ENCODE results near the gene METTL1. TPM values are rescaled to one million over a fixed set of nuclear protein-coding genes. Genes with fewer than 3 reads are reported as not detected.

METTL1 gene
- total and polyA plus RNA-seq, 9 of the 15 experiments (the other 6 are each of a cell fraction or from before 2014, with no cell fraction given), result 12.6 to 65.9 (median 39.2) TPM

DNA sequence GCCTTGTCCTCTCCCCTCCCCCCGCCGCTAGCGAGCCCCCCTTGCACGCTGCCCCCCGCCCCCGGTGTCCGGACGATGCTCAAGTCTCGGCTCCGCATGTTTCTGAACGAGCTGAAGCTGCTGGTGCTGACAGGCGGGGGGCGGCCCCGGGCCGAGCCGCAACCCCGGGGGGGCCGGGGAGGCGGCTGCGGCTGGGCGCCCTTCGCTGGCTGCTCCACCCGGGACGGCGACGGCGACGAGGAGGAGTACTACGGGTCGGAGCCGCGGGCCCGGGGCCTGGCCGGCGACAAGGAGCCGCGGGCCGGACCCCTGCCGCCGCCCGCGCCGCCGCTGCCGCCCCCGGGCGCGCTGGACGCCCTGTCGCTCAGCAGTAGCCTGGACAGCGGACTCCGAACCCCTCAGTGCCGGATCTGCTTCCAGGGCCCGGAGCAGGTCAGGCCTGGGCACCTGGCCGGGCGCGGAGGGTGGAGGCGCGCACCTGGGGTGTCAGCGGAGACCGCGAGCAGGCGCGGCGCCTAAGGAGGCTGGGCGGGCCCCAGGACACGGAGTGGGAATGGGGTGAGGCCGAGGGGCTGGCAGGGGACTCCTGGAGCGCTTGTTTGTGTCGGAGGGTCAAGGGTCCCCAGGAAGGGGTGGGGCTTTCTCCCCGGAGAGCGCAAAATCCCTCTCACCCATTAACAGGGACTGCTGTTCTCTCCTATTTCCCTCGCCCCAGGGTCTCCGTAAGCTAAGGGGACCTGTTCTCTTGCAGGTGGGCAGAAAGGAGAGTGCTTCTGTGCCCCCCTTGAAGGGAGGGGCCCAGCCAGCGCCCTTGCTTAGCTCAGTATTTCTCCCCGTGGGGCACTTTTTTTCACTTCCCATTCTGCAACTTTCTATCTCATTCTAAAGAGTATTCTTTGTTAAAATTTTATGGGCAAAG is 16.2 kb downstream of the METTL1 start (continued):
- TF ChIP-seq FOSL1 (tag; conservative IDR thresholded peaks at IDR 0.05), result 0 out of 2 replicates have a peak, but pooled peaks have one; percentile 16
- TF ChIP-seq ZBED1 (IDR thresholded peaks at IDR 0.05), result no peak
- TF ChIP-seq KLF1 (tag; IDR thresholded peaks at IDR 0.05), result no peak
- TF ChIP-seq, protein P1, sequence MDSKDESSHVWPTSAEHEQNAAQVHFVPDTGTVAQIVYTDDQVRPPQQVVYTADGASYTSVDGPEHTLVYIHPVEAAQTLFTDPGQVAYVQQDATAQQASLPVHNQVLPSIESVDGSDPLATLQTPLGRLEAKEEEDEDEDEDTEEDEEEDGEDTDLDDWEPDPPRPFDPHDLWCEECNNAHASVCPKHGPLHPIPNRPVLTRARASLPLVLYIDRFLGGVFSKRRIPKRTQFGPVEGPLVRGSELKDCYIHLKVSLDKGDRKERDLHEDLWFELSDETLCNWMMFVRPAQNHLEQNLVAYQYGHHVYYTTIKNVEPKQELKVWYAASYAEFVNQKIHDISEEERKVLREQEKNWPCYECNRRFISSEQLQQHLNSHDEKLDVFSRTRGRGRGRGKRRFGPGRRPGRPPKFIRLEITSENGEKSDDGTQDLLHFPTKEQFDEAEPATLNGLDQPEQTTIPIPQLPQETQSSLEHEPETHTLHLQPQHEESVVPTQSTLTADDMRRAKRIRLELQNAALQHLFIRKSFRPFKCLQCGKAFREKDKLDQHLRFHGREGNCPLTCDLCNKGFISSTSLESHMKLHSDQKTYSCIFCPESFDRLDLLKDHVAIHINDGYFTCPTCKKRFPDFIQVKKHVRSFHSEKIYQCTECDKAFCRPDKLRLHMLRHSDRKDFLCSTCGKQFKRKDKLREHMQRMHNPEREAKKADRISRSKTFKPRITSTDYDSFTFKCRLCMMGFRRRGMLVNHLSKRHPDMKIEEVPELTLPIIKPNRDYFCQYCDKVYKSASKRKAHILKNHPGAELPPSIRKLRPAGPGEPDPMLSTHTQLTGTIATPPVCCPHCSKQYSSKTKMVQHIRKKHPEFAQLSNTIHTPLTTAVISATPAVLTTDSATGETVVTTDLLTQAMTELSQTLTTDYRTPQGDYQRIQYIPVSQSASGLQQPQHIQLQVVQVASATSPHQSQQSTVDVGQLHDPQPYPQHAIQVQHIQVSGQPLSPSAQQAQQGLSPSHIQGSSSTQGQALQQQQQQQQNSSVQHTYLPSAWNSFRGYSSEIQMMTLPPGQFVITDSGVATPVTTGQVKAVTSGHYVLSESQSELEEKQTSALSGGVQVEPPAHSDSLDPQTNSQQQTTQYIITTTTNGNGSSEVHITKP (IDR thresholded peaks at IDR 0.05; ENCODE audit: partially characterized antibody), result no peak
- TF ChIP-seq ZBTB7A (IDR thresholded peaks at IDR 0.05; ENCODE audit: borderline replicate concordance, control insufficient read depth, low read depth, low read length), result peak; percentile 74; the same call in 1 of the 2 replicates
- TF ChIP-seq CCNT2 (IDR thresholded peaks at IDR 0.05; ENCODE audit: borderline replicate concordance, extremely low read depth, insufficient read length, low read depth, low read length), result peak; percentile 24
- TF ChIP-seq CXXC5 (CRISPR knock-in tag; IDR thresholded peaks at IDR 0.05), result peak; percentile 48
- peak; percentile 51 for TF ChIP-seq HMGN3 (IDR thresholded peaks at IDR 0.05; ENCODE audit: borderline replicate concordance, extremely low read depth, insufficient read length, low read depth, low read length)
- TF ChIP-seq KAT2B (IDR thresholded peaks at IDR 0.05; ENCODE audit: low read depth, low read length), result no peak
- TF ChIP-seq SMAD4 (CRISPR knock-in tag; conservative IDR thresholded peaks at IDR 0.05), result peak; percentile 50
- no peak for TF ChIP-seq NR2C2 (CRISPR knock-in tag; IDR thresholded peaks at IDR 0.05)
- TF ChIP-seq NR2C2 (tag; IDR thresholded peaks at IDR 0.05), result peak; percentile 45; the same call in 1 of the 2 replicates
- TF ChIP-seq PCBP1 (IDR thresholded peaks at IDR 0.05; ENCODE audit: low read depth, low read length, poor library complexity, severe bottlenecking), result peak; percentile 19
- no peak for TF ChIP-seq PHTF2 (CRISPR knock-in tag; IDR thresholded peaks at IDR 0.05)
- 0 out of 2 replicates have a peak, but pooled peaks have one; percentile 34 for TF ChIP-seq ZFX (CRISPR knock-in tag; IDR thresholded peaks at IDR 0.05)
- TF ChIP-seq SREBF2 (CRISPR knock-in tag; IDR thresholded peaks at IDR 0.05), result no peak
- TF ChIP-seq RB1 (IDR thresholded peaks at IDR 0.05; ENCODE audit: low read depth), result peak; percentile 62; the same call in 1 of the 2 replicates
- no peak for TF ChIP-seq ELF4 (CRISPR knock-in tag; IDR thresholded peaks at IDR 0.05)
- no peak for TF ChIP-seq GTF2E2 (tag; IDR thresholded peaks at IDR 0.05)
- peak; percentile 37; the same call in 1 of the 2 replicates for TF ChIP-seq SIN3B (IDR thresholded peaks at IDR 0.05; ENCODE audit: low read depth)
- TF ChIP-seq, protein P2, sequence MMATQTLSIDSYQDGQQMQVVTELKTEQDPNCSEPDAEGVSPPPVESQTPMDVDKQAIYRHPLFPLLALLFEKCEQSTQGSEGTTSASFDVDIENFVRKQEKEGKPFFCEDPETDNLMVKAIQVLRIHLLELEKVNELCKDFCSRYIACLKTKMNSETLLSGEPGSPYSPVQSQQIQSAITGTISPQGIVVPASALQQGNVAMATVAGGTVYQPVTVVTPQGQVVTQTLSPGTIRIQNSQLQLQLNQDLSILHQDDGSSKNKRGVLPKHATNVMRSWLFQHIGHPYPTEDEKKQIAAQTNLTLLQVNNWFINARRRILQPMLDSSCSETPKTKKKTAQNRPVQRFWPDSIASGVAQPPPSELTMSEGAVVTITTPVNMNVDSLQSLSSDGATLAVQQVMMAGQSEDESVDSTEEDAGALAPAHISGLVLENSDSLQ (IDR thresholded peaks at IDR 0.05), result 0 out of 2 replicates have a peak, but pooled peaks have one; percentile 5
- 0 out of 4 replicates have a peak, but pooled peaks of 1 of the 2 experiments have one; percentile 34 for TF ChIP-seq NONO (IDR thresholded peaks at IDR 0.05; ENCODE audit: low read depth in 2 of 2, low read length in 1 of 2)

All from K562 (cell line).